Smooth muscle cell (in vitro differentiated cells): ENCODE measurements around the gene CHMP1B. TPM values are rescaled to one million over a fixed set of nuclear protein-coding genes. Genes with fewer than 3 reads are reported as not detected.

Experiments
- DNase-seq: peaks from one replicate; lab custom pipeline; 2025; ENCODE audit not compliant: unreplicated experiment; lab: John Stamatoyannopoulos, UW
- H2AFZ ChIP-seq: fragments of 200-600 bp; sonication (generic); 2 replicates; pipeline ENCODE4 v1.6.0; 2016; ENCODE audit warnings: antibody characterized with exemption, low read depth, mild to moderate bottlenecking
- H3F3A ChIP-seq: fragments of 200-600 bp; sonication (generic); 2 replicates; pipeline ENCODE4 v1.6.0; 2017; ENCODE audit warnings: antibody characterized with exemption, low read depth
- H3K27ac ChIP-seq: fragments of 200-600 bp; sonication (generic); 2 replicates; pipeline ENCODE4 v1.5.1; 2016; ENCODE audit warnings: low read depth, mild to moderate bottlenecking
- H3K27me3 ChIP-seq: fragments of 200-600 bp; sonication (generic); 2 replicates; pipeline ENCODE4 v1.6.1; 2016; ENCODE audit warnings: low read depth, mild to moderate bottlenecking
- H3K36me3 ChIP-seq: fragments of 200-600 bp; sonication (generic); 2 replicates; pipeline ENCODE4 v1.5.1; 2016; ENCODE audit warnings: low read depth
- H3K4me1 ChIP-seq: fragments of 200-600 bp; sonication (generic); 2 replicates; pipeline ENCODE4 v1.5.1; 2016; ENCODE audit warnings: low read depth
- H3K4me2 ChIP-seq: fragments of 200-600 bp; sonication (generic); 2 replicates; pipeline ENCODE4 v1.6.0; 2016; ENCODE audit warnings: mild to moderate bottlenecking
- H3K4me3 ChIP-seq: fragments of 200-600 bp; sonication (generic); 2 replicates; pipeline ENCODE4 v1.5.1; 2016; ENCODE audit warnings: mild to moderate bottlenecking
- H3K79me2 ChIP-seq: fragments of 200-600 bp; sonication (generic); 2 replicates; pipeline ENCODE4 v1.6.0; 2016; ENCODE audit warnings: low read depth, mild to moderate bottlenecking
- H3K9ac ChIP-seq: fragments of 200-600 bp; sonication (generic); 2 replicates; pipeline ENCODE4 v1.6.0; 2016; ENCODE audit warnings: low read depth
- H3K9me3 ChIP-seq: fragments of 200-600 bp; sonication (generic); replicated peaks from 2 replicates; pipeline ENCODE4 v1.5.1; 2016; ENCODE audit warnings: low read depth
- H4K20me1 ChIP-seq: fragments of 200-600 bp; sonication (generic); 2 replicates; pipeline ENCODE4 v1.6.0; 2016; ENCODE audit warnings: low read depth
- WGBS: methylation state at CpG from one replicate; pipeline ENCODE4 v1.1.7; 2016; ENCODE audit warnings: low lambda C conversion rate; 5-methylcytosine and 5-hydroxymethylcytosine counted together
- polyA plus RNA-seq: library from polyadenylated mRNA; unstranded; fragments of >200 nt; fragmentation: Nextera tagmentation; extraction: Ambion mirVana; gene quantifications from 2 replicates; pipeline ENCODE4 v1.2.1, GENCODE V29; 2016
- total RNA-seq: library from RNA; depleted of rRNA; stranded (reverse); fragments of >200 nt; gene quantifications from 2 replicates; pipeline ENCODE4 v1.2.3, GENCODE V29; 2014
- TF ChIP-seq, protein P1 (sequence below): fragments of 200-600 bp; sonication (generic); IDR thresholded peaks from 2 replicates; pipeline ENCODE4 v1.5.1; 2017; ENCODE audit warnings: borderline replicate concordance, mild to moderate bottlenecking, antibody characterized with exemption; ENCODE audit not compliant: insufficient read depth, poor library complexity, severe bottlenecking

CHMP1B gene
- total and polyA plus RNA-seq, 2 experiments from 2014 or later = 35.6 to 54.6 TPM

DNA sequence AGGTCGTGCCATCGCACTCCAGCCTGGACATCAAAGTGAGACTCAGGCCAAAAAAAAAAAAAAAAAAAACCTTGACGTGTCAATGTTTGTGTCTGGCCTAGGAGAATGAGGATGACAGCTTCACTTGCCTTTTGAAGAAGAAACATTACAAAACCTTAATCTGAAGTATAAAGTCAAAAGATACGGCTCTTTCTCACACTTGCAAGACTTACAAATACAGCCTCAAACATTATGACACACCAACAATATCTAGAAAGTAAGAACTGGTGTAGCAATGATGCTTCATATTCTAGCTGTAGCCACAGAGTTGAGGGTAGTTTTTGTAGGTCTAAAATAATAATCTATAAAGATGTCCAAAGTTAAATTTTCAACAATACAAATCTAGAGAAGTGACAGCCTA is 31.4 kb downstream of the CHMP1B start:
- WGBS = 71% methylated on average over 4 of the region's 4 CpGs
- TF ChIP-seq, protein P1, sequence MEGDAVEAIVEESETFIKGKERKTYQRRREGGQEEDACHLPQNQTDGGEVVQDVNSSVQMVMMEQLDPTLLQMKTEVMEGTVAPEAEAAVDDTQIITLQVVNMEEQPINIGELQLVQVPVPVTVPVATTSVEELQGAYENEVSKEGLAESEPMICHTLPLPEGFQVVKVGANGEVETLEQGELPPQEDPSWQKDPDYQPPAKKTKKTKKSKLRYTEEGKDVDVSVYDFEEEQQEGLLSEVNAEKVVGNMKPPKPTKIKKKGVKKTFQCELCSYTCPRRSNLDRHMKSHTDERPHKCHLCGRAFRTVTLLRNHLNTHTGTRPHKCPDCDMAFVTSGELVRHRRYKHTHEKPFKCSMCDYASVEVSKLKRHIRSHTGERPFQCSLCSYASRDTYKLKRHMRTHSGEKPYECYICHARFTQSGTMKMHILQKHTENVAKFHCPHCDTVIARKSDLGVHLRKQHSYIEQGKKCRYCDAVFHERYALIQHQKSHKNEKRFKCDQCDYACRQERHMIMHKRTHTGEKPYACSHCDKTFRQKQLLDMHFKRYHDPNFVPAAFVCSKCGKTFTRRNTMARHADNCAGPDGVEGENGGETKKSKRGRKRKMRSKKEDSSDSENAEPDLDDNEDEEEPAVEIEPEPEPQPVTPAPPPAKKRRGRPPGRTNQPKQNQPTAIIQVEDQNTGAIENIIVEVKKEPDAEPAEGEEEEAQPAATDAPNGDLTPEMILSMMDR = no peak
- H3K79me2 ChIP-seq = no peaks in the 10 kb centered on the region
- no peak overlapping the region for H3K4me3 ChIP-seq
- no peak overlapping the region for H3K27ac ChIP-seq
- H3K4me1 ChIP-seq = no peaks in the 10 kb centered on the region
- H4K20me1 ChIP-seq = no peaks in the 10 kb centered on the region
- H3K36me3 ChIP-seq = no peaks in the 10 kb centered on the region
- no peak overlapping the region for H2AFZ ChIP-seq
- H3K27me3 ChIP-seq = no peaks in the 10 kb centered on the region
- no peak overlapping the region for H3K4me2 ChIP-seq
- no peak overlapping the region for H3K9ac ChIP-seq
- DNase-seq = no peak
- H3K9me3 ChIP-seq = no peaks in the 10 kb centered on the region
- H3F3A ChIP-seq = no peaks in the 10 kb centered on the region

GRCh38 chr18:11883153-11883552 is 31.9 kb downstream of the CHMP1B start:
- no peak overlapping the region for H3K4me2 ChIP-seq
- no peak for DNase-seq
- 80% methylated on average over 1 of the region's 1 CpG for WGBS

DNA sequence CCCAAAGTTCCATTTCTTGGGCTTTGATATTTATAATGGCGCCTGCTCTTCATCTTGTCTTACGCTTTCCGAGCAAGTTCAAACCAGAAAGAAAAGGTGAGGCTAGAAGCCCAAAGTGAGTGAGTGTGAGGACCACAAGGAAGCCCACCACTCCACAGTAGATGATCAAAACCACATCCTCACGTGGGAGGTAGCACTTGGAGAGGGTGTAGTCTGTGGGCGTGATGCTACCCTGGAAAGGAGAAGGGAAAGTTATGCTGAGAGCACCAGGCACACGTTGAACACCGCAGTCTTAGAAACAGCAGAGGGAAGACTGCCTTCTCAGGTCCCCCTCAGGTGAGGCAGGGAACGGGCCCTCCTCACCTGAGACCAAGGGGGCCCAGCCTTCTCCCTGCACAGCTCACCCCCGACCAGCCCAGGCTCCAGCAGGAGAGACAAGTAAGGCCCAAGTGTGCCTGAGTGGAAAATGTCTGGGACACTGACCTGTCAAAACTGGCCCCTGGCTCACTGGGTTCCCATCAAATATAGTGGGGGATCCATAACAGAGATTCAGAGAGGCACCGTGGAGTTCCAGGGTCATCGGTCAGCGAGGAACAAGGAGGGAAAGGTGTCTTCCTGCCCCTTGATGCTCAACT is 33.3 kb downstream of the CHMP1B start:
- Histone ChIP-seq H3K4me3 (no peak overlapping the region), H4K20me1 (no peaks in the 10 kb centered on the region), H3K36me3 (no peaks in the 10 kb centered on the region), H3F3A (no peaks in the 10 kb centered on the region), H3K79me2 (no peaks in the 10 kb centered on the region), H3K4me1 (no peaks in the 10 kb centered on the region), H3K4me2 (no peak overlapping the region), H3K9ac (no peak overlapping the region), H2AFZ (no peak overlapping the region), H3K9me3 (no peaks in the 10 kb centered on the region), H3K27ac (no peak overlapping the region), H3K27me3 (no peaks in the 10 kb centered on the region)
- WGBS = 94% methylated on average over 12 of the region's 12 CpGs
- DNase-seq = no peak
- TF ChIP-seq, protein P1 = no peak

More at GRCh38 chr18:11883153-11883552, 31.9 kb downstream of the CHMP1B start:
- Histone ChIP-seq H3K79me2 (no peaks in the 10 kb centered on the region), H3K36me3 (no peaks in the 10 kb centered on the region), H2AFZ (no peak overlapping the region), H3K9ac (no peak overlapping the region), H3F3A (no peaks in the 10 kb centered on the region), H4K20me1 (no peaks in the 10 kb centered on the region), H3K4me1 (no peaks in the 10 kb centered on the region), H3K9me3 (no peaks in the 10 kb centered on the region), H3K27ac (no peak overlapping the region), H3K27me3 (no peaks in the 10 kb centered on the region), H3K4me3 (no peak overlapping the region)
- TF ChIP-seq, protein P1 = no peak
